Naive B cell (primary cell): Measurements from ENCODE around the gene SIGLEC5. TPM values are rescaled to one million over a fixed set of nuclear protein-coding genes. Genes with fewer than 3 reads are reported as not detected.
A peak's percentile ranks its signal among the peaks of the same experiment; 100 is the strongest.

Experiments
- ATAC-seq, 2 donors: fragments of 150-1000 bp; cut with Tn5 transposase; 2 replicates each; pipeline ENCODE4 v1.10.0; 2021; ENCODE audit warnings: low read depth in 2 of 2, mild to moderate bottlenecking in 2 of 2, moderate library complexity in 2 of 2
- DNase-seq: peaks from one replicate; pipeline ENCODE4 v3.0.0; 2022
- H3K27ac Mint-ChIP-seq, 6 donors: one replicate each; pipeline ENCODE4 v1.8.0; 2020 to 2022; ENCODE audit warnings: mild to moderate bottlenecking in 6 of 6, mixed read lengths in 6 of 6, moderate library complexity in 5 of 6, inconsistent platforms in 2 of 6
- H3K27me3 Mint-ChIP-seq, 3 donors: one replicate each; pipeline ENCODE4 v1.8.0; 2021 to 2022; ENCODE audit warnings: mixed read lengths in 3 of 3, mild to moderate bottlenecking in 1 of 3
- H3K36me3 Mint-ChIP-seq, 2 donors: one replicate each; pipeline ENCODE4 v1.8.0; 2020 to 2022; ENCODE audit warnings: mixed read lengths in 2 of 2, inconsistent platforms in 1 of 2, mild to moderate bottlenecking in 1 of 2
- H3K4me1 Mint-ChIP-seq, 3 donors: one replicate each; pipeline ENCODE4 v1.8.0; 2020 to 2022; ENCODE audit warnings: mixed read lengths in 3 of 3, inconsistent platforms in 1 of 3, mild to moderate bottlenecking in 1 of 3, moderate library complexity in 1 of 3
- H3K4me3 Mint-ChIP-seq, 8 donors: one replicate each; pipeline ENCODE4 v1.8.0; 2020 to 2022; ENCODE audit warnings: mild to moderate bottlenecking in 8 of 8, mixed read lengths in 8 of 8, moderate library complexity in 8 of 8, inconsistent platforms in 2 of 8
- H3K9me3 Mint-ChIP-seq, 7 donors: one replicate each; pipeline ENCODE4 v1.8.0; 2020 to 2022; ENCODE audit warnings: mixed read lengths in 7 of 7, mild to moderate bottlenecking in 5 of 7, inconsistent platforms in 2 of 7, moderate library complexity in 1 of 7
- polyA plus RNA-seq, 6 donors: library from polyadenylated mRNA; unstranded; fragments of 300-500 nt; fragmentation: Illumina TruSeq; gene quantifications; one replicate each; pipeline ENCODE4 v1.2.3, GENCODE V29; 2021; ENCODE audit warnings: low read depth in 6 of 6

Gene SIGLEC5
- polyA plus RNA-seq, 6 donors from 2014 or later: 3.7 TPM; not detected in 5

- peaks cover 0 to 6% (median 0%) of the 10 kb centered on the region in 3 donors for H3K27me3 Mint-ChIP-seq
Measured at GRCh38 chr19:51614789-51615188, 15.4 kb downstream of the SIGLEC5 start.

GRCh38 chr19:51610576-51610975 is 19.6 kb downstream of the SIGLEC5 start:
- Mint-ChIP-seq H3K27me3 (peaks cover 0 to 6% (median 0%) of the 10 kb centered on the region in 3 donors), H3K36me3 (peaks cover 27 to 30% of the 10 kb centered on the region in 2 donors), H3K9me3 (peaks cover 0 to 8% (median 2%) of the 10 kb centered on the region in 7 donors), H3K4me3 (peak overlapping the region in 1 of 8 donors; percentile 61), H3K4me1 (peaks cover 40 to 52% (median 43%) of the 10 kb centered on the region in 3 donors), H3K27ac (no peak overlapping the region)
- ATAC-seq (no peak), DNase-seq (no peak)

More at GRCh38 chr19:51614789-51615188, 15.4 kb downstream of the SIGLEC5 start:
- peaks cover 36 to 40% of the 10 kb centered on the region in 2 donors for H3K36me3 Mint-ChIP-seq
- H3K27ac Mint-ChIP-seq: peak overlapping the region in 1 of 6 donors; percentile 44
- peaks cover 0 to 8% (median 2%) of the 10 kb centered on the region in 7 donors for H3K9me3 Mint-ChIP-seq
- H3K4me3 Mint-ChIP-seq: no peak overlapping the region
- H3K4me1 Mint-ChIP-seq: peaks cover 14 to 31% (median 31%) of the 10 kb centered on the region in 3 donors
- DNase-seq: no peak
- ATAC-seq: no peak

GRCh38 chr19:51607920-51608562 is 22.2 kb downstream of the SIGLEC5 start:
- ATAC-seq (no peak), DNase-seq (peak; percentile 55)
- peaks cover 43 to 59% (median 49%) of the 10 kb centered on the region in 3 donors for H3K4me1 Mint-ChIP-seq
- H3K36me3 Mint-ChIP-seq: peaks cover 21 to 31% of the 10 kb centered on the region in 2 donors
- peak overlapping the region; percentile 62 to 97 (median 90) for H3K27ac Mint-ChIP-seq
- H3K27me3 Mint-ChIP-seq: peaks cover 0 to 6% (median 0%) of the 10 kb centered on the region in 3 donors
- H3K4me3 Mint-ChIP-seq: peak overlapping the region in 7 of 8 donors; percentile 48 to 91 (median 73)
- H3K9me3 Mint-ChIP-seq: peaks cover 0 to 8% (median 2%) of the 10 kb centered on the region in 7 donors

GRCh38 chr19:51607077-51607476 is 23.1 kb downstream of the SIGLEC5 start:
- H3K36me3 Mint-ChIP-seq: peaks cover 12 to 24% of the 10 kb centered on the region in 2 donors
- H3K4me3 Mint-ChIP-seq: peak overlapping the region; percentile 57 to 91 (median 78)
- DNase-seq: peak; percentile 90
- H3K27ac Mint-ChIP-seq: peak overlapping the region; percentile 87 to 97 (median 95)
- peak; percentile 98 to 99 for ATAC-seq
- peaks cover 0 to 6% (median 0%) of the 10 kb centered on the region in 3 donors for H3K27me3 Mint-ChIP-seq
- H3K9me3 Mint-ChIP-seq: no peaks in the 10 kb centered on the region
- peaks cover 48 to 64% (median 56%) of the 10 kb centered on the region in 3 donors for H3K4me1 Mint-ChIP-seq

- Mint-ChIP-seq H3K36me3 (peaks cover 3 to 7% of the 10 kb centered on the region in 2 donors), H3K9me3 (no peaks in the 10 kb centered on the region), H3K27me3 (peaks cover 0 to 4% (median 2%) of the 10 kb centered on the region in 3 donors), H3K4me3 (peak overlapping the region; percentile 77 to 94 (median 85)), H3K4me1 (peaks cover 44 to 55% (median 51%) of the 10 kb centered on the region in 3 donors), H3K27ac (peak overlapping the region in 5 of 6 donors; percentile 27 to 88 (median 81))
- ATAC-seq (no peak), DNase-seq (no peak)
Measured at GRCh38 chr19:51602189-51602854, 27.9 kb downstream of the SIGLEC5 start.

- Mint-ChIP-seq H3K4me3 (peak overlapping the region; percentile 68 to 88 (median 74)), H3K27me3 (peaks cover 0 to 9% (median 4%) of the 10 kb centered on the region in 3 donors), H3K4me1 (peaks cover 37 to 43% (median 42%) of the 10 kb centered on the region in 3 donors), H3K36me3 (peaks cover 3 to 7% of the 10 kb centered on the region in 2 donors), H3K9me3 (no peaks in the 10 kb centered on the region), H3K27ac (peak overlapping the region in 3 of 6 donors; percentile 20 to 86 (median 54))
- ATAC-seq (peak; percentile 86 to 90), DNase-seq (peak; percentile 43)
Measured at GRCh38 chr19:51600940-51601580, 29.1 kb downstream of the SIGLEC5 start.

- Mint-ChIP-seq H3K36me3 (peaks cover 0 to 7% of the 10 kb centered on the region in 2 donors), H3K4me3 (peak overlapping the region in 3 of 8 donors; percentile 3 to 68 (median 25)), H3K9me3 (peaks cover 0 to 3% (median 0%) of the 10 kb centered on the region in 7 donors), H3K27ac (no peak overlapping the region), H3K27me3 (peaks cover 0 to 9% (median 4%) of the 10 kb centered on the region in 3 donors), H3K4me1 (peaks cover 43 to 52% (median 50%) of the 10 kb centered on the region in 3 donors)
- DNase-seq: no peak
- no peak for ATAC-seq
Measured at GRCh38 chr19:51599084-51599483, 31.1 kb downstream of the SIGLEC5 start.

- H3K27ac Mint-ChIP-seq: no peak overlapping the region
- ATAC-seq: no peak
- peak overlapping the region in 2 of 8 donors; percentile 47 to 68 for H3K4me3 Mint-ChIP-seq
- peaks cover 0 to 3% (median 0%) of the 10 kb centered on the region in 7 donors for H3K9me3 Mint-ChIP-seq
- DNase-seq: no peak
- peaks cover 0 to 9% (median 4%) of the 10 kb centered on the region in 3 donors for H3K27me3 Mint-ChIP-seq
- H3K36me3 Mint-ChIP-seq: peaks cover 0 to 5% of the 10 kb centered on the region in 2 donors
- peaks cover 49 to 58% (median 57%) of the 10 kb centered on the region in 3 donors for H3K4me1 Mint-ChIP-seq
Measured at GRCh38 chr19:51598159-51598915, 31.9 kb downstream of the SIGLEC5 start.

GRCh38 chr19:51595190-51596175 is 34.7 kb downstream of the SIGLEC5 start:
- ATAC-seq: no peak
- DNase-seq: no peak
- Mint-ChIP-seq H3K4me1 (peaks cover 38 to 52% (median 40%) of the 10 kb centered on the region in 3 donors), H3K27ac (peak overlapping the region in 4 of 6 donors; percentile 67 to 93 (median 84)), H3K36me3 (no peaks in the 10 kb centered on the region), H3K4me3 (peak overlapping the region; percentile 90 to 99 (median 96)), H3K27me3 (peaks cover 0 to 9% (median 4%) of the 10 kb centered on the region in 3 donors), H3K9me3 (peaks cover 0 to 3% (median 0%) of the 10 kb centered on the region in 7 donors)

GRCh38 chr19:51594774-51595109 is 35.5 kb downstream of the SIGLEC5 start:
- DNase-seq: no peak
- Mint-ChIP-seq H3K36me3 (no peaks in the 10 kb centered on the region), H3K27me3 (peaks cover 0 to 9% (median 0%) of the 10 kb centered on the region in 3 donors), H3K27ac (peak overlapping the region in 5 of 6 donors; percentile 67 to 95 (median 93)), H3K4me1 (peaks cover 33 to 48% (median 34%) of the 10 kb centered on the region in 3 donors), H3K4me3 (peak overlapping the region; percentile 90 to 99 (median 96)), H3K9me3 (peaks cover 0 to 3% (median 0%) of the 10 kb centered on the region in 7 donors)
- ATAC-seq: no peak

- H3K4me1 Mint-ChIP-seq: peaks cover 30 to 48% (median 34%) of the 10 kb centered on the region in 3 donors
- H3K9me3 Mint-ChIP-seq: peaks cover 0 to 5% (median 0%) of the 10 kb centered on the region in 7 donors
Measured at GRCh38 chr19:51593969-51594773, 36.0 kb downstream of the SIGLEC5 start.

More at GRCh38 chr19:51593969-51594773, 36.0 kb downstream of the SIGLEC5 start:
- ATAC-seq (peak; percentile 100), DNase-seq (peak; percentile 92)
- H3K27ac Mint-ChIP-seq: peak overlapping the region; percentile 44 to 95 (median 76)
- H3K36me3 Mint-ChIP-seq: peaks cover 0 to 5% of the 10 kb centered on the region in 2 donors
- H3K4me3 Mint-ChIP-seq: peak overlapping the region; percentile 90 to 99 (median 96)
- H3K27me3 Mint-ChIP-seq: peaks cover 0 to 9% (median 0%) of the 10 kb centered on the region in 3 donors
